IPS DF 6.9 (cell line): Measurements from ENCODE around the gene KRT10.
"Not testable (repeated sequence)": the region's sequence is repeated elsewhere in the genome, so short reads cannot be mapped to it uniquely, and the experiment has no call there.

Source experiments
- DNase-seq: peaks from one replicate; pipeline ENCODE4 v3.0.0-alpha.2; 2013; ENCODE audit warnings: low read depth, low spot score
- H3K27ac ChIP-seq: one replicate; pipeline ENCODE4 v1.5.1; 2013; ENCODE audit warnings: low read length, control low read depth
- H3K27me3 ChIP-seq: 2 replicates; pipeline ENCODE4 v1.6.1; 2013; ENCODE audit warnings: mild to moderate bottlenecking, low read length; ENCODE audit not compliant: control insufficient read depth, insufficient read depth
- H3K36me3 ChIP-seq: 2 replicates; pipeline ENCODE4 v1.6.1; 2013; ENCODE audit warnings: low read length; ENCODE audit not compliant: control insufficient read depth, insufficient read depth
- H3K4me1 ChIP-seq: 2 replicates; pipeline ENCODE4 v1.6.1; 2013; ENCODE audit warnings: low read length; ENCODE audit not compliant: control insufficient read depth, insufficient read depth
- H3K4me3 ChIP-seq: 2 replicates; pipeline ENCODE4 v1.5.1; 2013; ENCODE audit warnings: mild to moderate bottlenecking, low read length
- H3K9me3 ChIP-seq: 2 replicates; pipeline ENCODE4 v1.6.1; 2013; ENCODE audit warnings: low read length, inconsistent platforms; ENCODE audit not compliant: control insufficient read depth, insufficient read depth
- WGBS: extraction: QIAGEN DNeasy Blood & Tissue Kit; methylation state at CpG from one replicate; pipeline ENCODE4 v1.1.7; 2013; ENCODE audit warnings: mixed read lengths, missing lambda C conversion rate; ENCODE audit not compliant: insufficient read length, insufficient coverage; 5-methylcytosine and 5-hydroxymethylcytosine counted together

The KRT10 gene

GRCh38 chr17:40822132-40822812, at the start of gene KRT10:
TSS of gene KRT10 (minus strand) at chr17:40822614. CDS start at chr17:40822585, 29 bp downstream.
- Histone ChIP-seq H3K36me3 (no peaks in the 10 kb centered on the region), H3K9me3 (no peaks in the 10 kb centered on the region), H3K27ac (no peak within 1 kb of the TSS), H3K27me3 (no peaks in the 10 kb centered on the region), H3K4me3 (no peak within 1 kb of the TSS), H3K4me1 (no peaks in the 10 kb centered on the region)
- DNase-seq = no peak
- WGBS = no CpG with 5 or more reads among the region's 7 CpGs

GRCh38 chr17:40871316-40871715, 48.9 kb upstream of the KRT10 start:
- Histone ChIP-seq H3K36me3 (no peaks in the 10 kb centered on the region), H3K9me3 (no peaks in the 10 kb centered on the region), H3K27me3 (no peaks in the 10 kb centered on the region), H3K27ac (no peak overlapping the region), H3K4me1 (no peaks in the 10 kb centered on the region), H3K4me3 (no peak overlapping the region)
- DNase-seq = no peak
- no CpG with 5 or more reads among the region's 7 CpGs for WGBS

GRCh38 chr17:40870136-40870535, 47.7 kb upstream of the KRT10 start:
- Histone ChIP-seq H3K4me3 (no peak overlapping the region), H3K36me3 (no peaks in the 10 kb centered on the region), H3K4me1 (no peaks in the 10 kb centered on the region), H3K9me3 (no peaks in the 10 kb centered on the region), H3K27me3 (no peaks in the 10 kb centered on the region), H3K27ac (no peak overlapping the region)
- DNase-seq = no peak
- WGBS = no CpG with 5 or more reads among the region's 4 CpGs

GRCh38 chr17:40866838-40867237, 44.4 kb upstream of the KRT10 start, which contains the start of gene KRT12:
TSS of gene KRT12 (minus strand) at chr17:40867223. CDS start at chr17:40867186, 37 bp downstream.
- Histone ChIP-seq H3K9me3 (no peaks in the 10 kb centered on the region), H3K4me1 (no peaks in the 10 kb centered on the region), H3K27ac (no peak within 1 kb of the TSS), H3K4me3 (no peak within 1 kb of the TSS), H3K36me3 (no peaks in the 10 kb centered on the region), H3K27me3 (no peaks in the 10 kb centered on the region)
- no CpG with 5 or more reads among the region's 8 CpGs for WGBS
- DNase-seq = no peak

DNA sequence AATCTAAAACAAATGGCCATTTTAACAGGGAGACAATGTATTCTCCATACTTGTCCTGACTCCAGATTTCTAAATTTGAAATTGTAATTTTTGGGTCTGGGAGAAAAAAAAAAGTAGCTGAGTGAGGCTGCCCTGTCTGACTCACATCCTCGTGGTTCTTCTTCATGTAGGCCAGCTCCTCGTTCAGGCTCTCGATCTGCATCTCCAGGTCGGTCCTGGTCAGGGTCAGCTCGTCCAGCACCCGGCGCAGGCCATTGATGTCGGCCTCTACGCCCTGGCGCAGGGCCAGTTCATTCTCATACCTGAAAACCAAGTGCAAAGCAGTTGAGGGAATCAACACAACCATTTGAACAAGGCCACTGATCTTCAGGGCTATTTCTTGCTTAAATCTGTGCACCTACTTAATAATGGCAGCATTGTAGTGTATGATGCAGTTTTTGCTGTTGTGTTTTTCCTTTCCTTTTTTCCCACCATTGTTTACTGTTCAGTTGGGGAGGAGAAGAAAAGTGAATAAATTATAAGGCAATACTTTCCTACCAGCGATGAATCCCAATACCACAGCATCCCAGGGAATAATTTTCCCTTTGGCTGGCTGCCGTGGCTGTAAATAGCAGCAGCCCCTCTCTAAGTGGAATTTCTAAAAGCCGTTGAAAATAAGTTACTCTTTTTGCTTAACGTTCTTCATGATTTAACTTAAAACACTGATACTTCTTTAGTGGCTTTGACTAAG, 42.4 kb upstream of the KRT10 start:
- no peak for DNase-seq
- Histone ChIP-seq H3K27me3 (no peaks in the 10 kb centered on the region), H3K9me3 (no peaks in the 10 kb centered on the region), H3K27ac (no peak overlapping the region), H3K4me1 (no peaks in the 10 kb centered on the region), H3K4me3 (no peak overlapping the region), H3K36me3 (no peaks in the 10 kb centered on the region)
- no CpG with 5 or more reads among the region's 14 CpGs for WGBS

- Histone ChIP-seq H3K4me1 (no peaks in the 10 kb centered on the region), H3K9me3 (no peaks in the 10 kb centered on the region), H3K27ac (no peak overlapping the region), H3K36me3 (no peaks in the 10 kb centered on the region), H3K27me3 (no peaks in the 10 kb centered on the region), H3K4me3 (no peak overlapping the region)
- no CpG with 5 or more reads among the region's 39 CpGs for WGBS
- DNase-seq = peak; percentile 48
Measured at GRCh38 chr17:40862985-40863733, 40.7 kb upstream of the KRT10 start.

DNA sequence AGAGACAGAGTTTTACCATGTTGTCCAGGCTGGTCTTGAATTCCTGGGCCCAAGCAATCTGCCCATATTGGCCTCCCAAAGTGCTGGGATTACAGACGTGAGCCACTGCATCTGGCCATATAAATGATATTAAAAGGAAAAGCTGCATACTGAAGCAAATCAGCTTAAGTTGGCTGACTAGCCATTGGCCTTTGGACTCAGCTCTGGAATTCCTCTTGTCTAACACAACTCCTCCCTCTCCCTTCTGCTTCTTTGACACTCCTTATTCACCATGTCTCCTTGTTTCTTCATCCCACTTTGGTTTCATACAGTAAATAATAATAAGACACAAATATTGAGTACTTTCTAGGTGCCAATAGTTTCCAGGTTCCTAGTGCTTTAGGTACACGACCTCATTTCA, 37.1 kb upstream of the KRT10 start:
- no peaks in the 10 kb centered on the region for H3K4me1 ChIP-seq
- DNase-seq = no peak
- H3K27me3 ChIP-seq = no peaks in the 10 kb centered on the region
- WGBS = no CpG with 5 or more reads among the region's 2 CpGs
- no peak overlapping the region for H3K27ac ChIP-seq
- no peak overlapping the region for H3K4me3 ChIP-seq
- H3K36me3 ChIP-seq = no peaks in the 10 kb centered on the region
- no peaks in the 10 kb centered on the region for H3K9me3 ChIP-seq

- not testable (repeated sequence) for H3K4me3 ChIP-seq, H3K27ac ChIP-seq, DNase-seq, H3K36me3 ChIP-seq, H3K27me3 ChIP-seq, H3K4me1 ChIP-seq, H3K9me3 ChIP-seq
- no CpG with 5 or more reads among the region's 2 CpGs for WGBS
Measured at GRCh38 chr17:40858667-40859066, 36.3 kb upstream of the KRT10 start.

DNA sequence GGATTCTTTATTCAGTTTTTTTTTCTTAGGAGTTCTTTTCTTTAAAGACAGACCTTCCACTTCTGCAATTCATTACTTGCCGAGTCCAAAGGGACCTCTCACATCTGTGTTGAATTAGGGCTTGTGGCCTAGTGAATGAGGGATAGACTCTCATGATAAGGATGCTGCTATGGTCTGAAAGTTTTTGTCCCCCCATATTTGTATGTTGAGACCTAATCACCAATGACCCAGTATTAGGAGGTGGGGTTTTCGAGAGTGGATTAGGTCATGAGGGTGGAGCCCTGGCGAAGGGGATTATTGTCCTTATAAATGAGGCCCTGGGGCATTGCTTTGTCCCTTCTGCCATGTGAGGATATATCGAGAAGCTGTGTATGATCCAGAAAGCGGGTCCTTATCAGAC, 35.1 kb upstream of the KRT10 start:
- Histone ChIP-seq H3K4me3 (no peak overlapping the region), H3K27me3 (no peaks in the 10 kb centered on the region), H3K36me3 (no peaks in the 10 kb centered on the region), H3K9me3 (no peaks in the 10 kb centered on the region), H3K27ac (no peak overlapping the region), H3K4me1 (peaks cover 1% of the 10 kb centered on the region; the same call in 1 of the 2 replicates)
- DNase-seq = no peak
- WGBS = no CpG with 5 or more reads among the region's 5 CpGs

DNA sequence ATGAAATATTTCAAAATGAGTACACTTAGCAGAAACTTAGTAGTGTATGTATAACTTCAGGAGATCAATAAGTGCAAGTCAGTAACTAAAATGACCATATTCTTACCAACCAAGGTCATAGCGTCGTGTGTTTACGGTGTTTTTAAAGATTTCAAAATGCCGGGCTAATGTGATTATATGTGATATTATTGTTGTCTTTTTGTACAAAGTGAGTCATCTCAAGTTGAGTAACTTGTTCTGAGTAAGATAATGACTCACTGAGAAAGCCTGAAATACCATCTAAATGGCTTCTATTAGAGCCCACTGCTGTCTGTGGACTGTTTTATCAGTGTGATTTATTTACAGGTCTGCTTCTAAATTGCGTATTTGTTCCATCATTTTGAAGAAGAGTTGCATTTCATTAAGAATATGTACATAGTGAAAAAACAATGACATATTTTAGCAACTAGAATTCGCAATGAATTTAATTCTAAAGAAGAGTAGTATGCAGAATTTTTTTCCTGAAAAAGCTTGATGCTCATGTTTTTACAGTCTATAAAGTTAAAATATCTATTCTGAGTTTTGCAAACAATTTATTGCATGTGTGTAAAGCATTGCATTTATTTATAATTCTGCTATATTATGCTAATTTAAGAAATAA, 31.9 kb upstream of the KRT10 start:
- no peaks in the 10 kb centered on the region for H3K36me3 ChIP-seq
- peaks cover 1% of the 10 kb centered on the region; the same call in 1 of the 2 replicates for H3K4me1 ChIP-seq
- H3K27me3 ChIP-seq = no peaks in the 10 kb centered on the region
- no peak overlapping the region for H3K27ac ChIP-seq
- no peak for DNase-seq
- no peak overlapping the region for H3K4me3 ChIP-seq
- no peaks in the 10 kb centered on the region for H3K9me3 ChIP-seq
- 92% methylated on average over 2 of the region's 6 CpGs for WGBS
